ENCODE data around the gene FRMPD4. TPM values are rescaled to one million over a fixed set of nuclear protein-coding genes. Genes with fewer than 3 reads are reported as not detected.
A peak's percentile ranks its signal among the peaks of the same experiment; 100 is the strongest.

Gene FRMPD4
- total RNA-seq, 4 donors from 2014 or later = under 0.01 to 0.39 (median 0.30) TPM; not detected in 1

- DNase-seq (ENCODE audit: low spot score in 2 of 2) = peak; percentile 4 to 12
- no peaks in the 10 kb centered on the region for H3K27me3 ChIP-seq
These were observed 72.0 kb downstream of the FRMPD4 start for GRCh38 chrX:12210196-12210815.

GRCh38 chrX:12210971-12211370, 72.7 kb downstream of the FRMPD4 start:
- 33 to 39% methylated on average over 3 of the region's 3 CpGs for WGBS, 2 donors
- no peak overlapping the region for H3K27ac ChIP-seq
- H3K27me3 ChIP-seq = no peaks in the 10 kb centered on the region
- no peak for DNase-seq (ENCODE audit: low spot score in 2 of 2)
- H3K9me3 ChIP-seq = no peaks in the 10 kb centered on the region
- no peaks in the 10 kb centered on the region for H3K4me1 ChIP-seq
- H3K4me3 ChIP-seq = no peak overlapping the region
- no peaks in the 10 kb centered on the region for H3K36me3 ChIP-seq
- no peak for TF ChIP-seq POLR2A (IDR thresholded peaks at IDR 0.05)
- TF ChIP-seq CTCF (IDR thresholded peaks at IDR 0.05) = no peak
- TF ChIP-seq EP300 (IDR thresholded peaks at IDR 0.05) = no peak

More at GRCh38 chrX:12210196-12210815, 72.0 kb downstream of the FRMPD4 start:
- WGBS, 2 donors = 51 to 65% methylated on average over 4 of the region's 4 CpGs
- no peaks in the 10 kb centered on the region for H3K36me3 ChIP-seq
- no peak overlapping the region for H3K4me3 ChIP-seq
- H3K9me3 ChIP-seq = no peaks in the 10 kb centered on the region
- TF ChIP-seq CTCF (IDR thresholded peaks at IDR 0.05) = no peak
- TF ChIP-seq EP300 (IDR thresholded peaks at IDR 0.05) = no peak
- TF ChIP-seq POLR2A (IDR thresholded peaks at IDR 0.05) = no peak
- H3K4me1 ChIP-seq = no peaks in the 10 kb centered on the region
- H3K27ac ChIP-seq = no peak overlapping the region

- no peak for TF ChIP-seq CTCF (IDR thresholded peaks at IDR 0.05)
- TF ChIP-seq EP300 (IDR thresholded peaks at IDR 0.05) = no peak
- no peak for TF ChIP-seq POLR2A (IDR thresholded peaks at IDR 0.05)
- H3K27ac ChIP-seq = no peak overlapping the region
- no peaks in the 10 kb centered on the region for H3K4me1 ChIP-seq
- no peak overlapping the region for H3K4me3 ChIP-seq
- WGBS, 2 donors = 90 to 92% methylated on average over 4 of the region's 4 CpGs
- no peaks in the 10 kb centered on the region for H3K9me3 ChIP-seq
- no peak for DNase-seq (ENCODE audit: low spot score in 2 of 2)
- no peaks in the 10 kb centered on the region for H3K27me3 ChIP-seq
- no peaks in the 10 kb centered on the region for H3K36me3 ChIP-seq
These were observed 85.4 kb downstream of the FRMPD4 start for GRCh38 chrX:12223650-12224049.

GRCh38 chrX:12225107-12225506, 86.8 kb downstream of the FRMPD4 start:
- no peaks in the 10 kb centered on the region for H3K27me3 ChIP-seq
- H3K27ac ChIP-seq = no peak overlapping the region
- no peaks in the 10 kb centered on the region for H3K4me1 ChIP-seq
- no peaks in the 10 kb centered on the region for H3K9me3 ChIP-seq
- H3K4me3 ChIP-seq = no peak overlapping the region
- TF ChIP-seq EP300 (IDR thresholded peaks at IDR 0.05) (no peak), POLR2A (IDR thresholded peaks at IDR 0.05) (no peak), CTCF (IDR thresholded peaks at IDR 0.05) (no peak)
- H3K36me3 ChIP-seq = no peaks in the 10 kb centered on the region
- WGBS, 2 donors = 59 to 69% methylated on average over 1 of the region's 1 CpG
- no peak for DNase-seq (ENCODE audit: low spot score in 2 of 2)

GRCh38 chrX:12227412-12228041, 89.3 kb downstream of the FRMPD4 start:
- no peaks in the 10 kb centered on the region for H3K27me3 ChIP-seq
- 68 to 89% methylated on average over 2 of the region's 2 CpGs for WGBS, 2 donors

More at GRCh38 chrX:12227412-12228041, 89.3 kb downstream of the FRMPD4 start:
- TF ChIP-seq POLR2A (IDR thresholded peaks at IDR 0.05) = no peak
- TF ChIP-seq CTCF (IDR thresholded peaks at IDR 0.05) = no peak
- TF ChIP-seq EP300 (IDR thresholded peaks at IDR 0.05) = no peak
- Histone ChIP-seq H3K27ac (no peak overlapping the region), H3K4me3 (no peak overlapping the region), H3K9me3 (no peaks in the 10 kb centered on the region), H3K36me3 (no peaks in the 10 kb centered on the region), H3K4me1 (no peaks in the 10 kb centered on the region)
- DNase-seq (ENCODE audit: low spot score in 2 of 2) = no peak

Measured in tibial nerve (tissue), 4 donors.